Testis (tissue), 2 donors: ENCODE results near the gene EPGN.

Source experiments
- POLR2A ChIP-seq: fragments of 450-650 bp; IDR thresholded peaks from one replicate; pipeline ENCODE4 v1.6.1; 2017; ENCODE audit warnings: antibody characterized with exemption, mild to moderate bottlenecking, moderate library complexity
- TF ChIP-seq, protein P1 (sequence below), 3 experiments: fragments of 450-650 bp in 2 of 3; fragments of 200-600 bp in 1 of 3; sonication (generic) in 1 of 3; IDR thresholded peaks; one replicate each; pipeline ENCODE4 v1.5.1; 2016 to 2019; ENCODE audit warnings: antibody characterized with exemption in 3 of 3, mild to moderate bottlenecking in 2 of 3, moderate library complexity in 1 of 3

DNA sequence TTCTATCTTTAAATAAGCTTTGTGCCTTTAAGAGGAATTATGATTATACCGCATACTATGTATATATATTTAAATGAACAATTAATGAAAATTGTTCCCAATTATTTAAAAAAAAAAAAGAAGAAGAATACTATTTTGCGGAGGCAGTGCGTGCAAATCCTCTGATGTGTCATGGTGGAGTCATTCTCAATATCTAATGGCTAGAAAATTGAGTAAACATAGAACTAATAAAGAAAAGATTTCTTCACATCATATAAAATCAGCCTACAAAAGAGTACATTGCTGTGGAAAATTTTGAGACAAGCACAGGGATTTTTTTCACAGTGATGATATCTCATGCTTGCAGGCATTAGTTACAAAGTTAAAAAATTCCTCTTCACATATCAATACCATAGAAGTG lies 54.1 kb downstream of the EPGN start:
- TF ChIP-seq, protein P1, sequence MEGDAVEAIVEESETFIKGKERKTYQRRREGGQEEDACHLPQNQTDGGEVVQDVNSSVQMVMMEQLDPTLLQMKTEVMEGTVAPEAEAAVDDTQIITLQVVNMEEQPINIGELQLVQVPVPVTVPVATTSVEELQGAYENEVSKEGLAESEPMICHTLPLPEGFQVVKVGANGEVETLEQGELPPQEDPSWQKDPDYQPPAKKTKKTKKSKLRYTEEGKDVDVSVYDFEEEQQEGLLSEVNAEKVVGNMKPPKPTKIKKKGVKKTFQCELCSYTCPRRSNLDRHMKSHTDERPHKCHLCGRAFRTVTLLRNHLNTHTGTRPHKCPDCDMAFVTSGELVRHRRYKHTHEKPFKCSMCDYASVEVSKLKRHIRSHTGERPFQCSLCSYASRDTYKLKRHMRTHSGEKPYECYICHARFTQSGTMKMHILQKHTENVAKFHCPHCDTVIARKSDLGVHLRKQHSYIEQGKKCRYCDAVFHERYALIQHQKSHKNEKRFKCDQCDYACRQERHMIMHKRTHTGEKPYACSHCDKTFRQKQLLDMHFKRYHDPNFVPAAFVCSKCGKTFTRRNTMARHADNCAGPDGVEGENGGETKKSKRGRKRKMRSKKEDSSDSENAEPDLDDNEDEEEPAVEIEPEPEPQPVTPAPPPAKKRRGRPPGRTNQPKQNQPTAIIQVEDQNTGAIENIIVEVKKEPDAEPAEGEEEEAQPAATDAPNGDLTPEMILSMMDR (IDR thresholded peaks at IDR 0.05), result no peak
- no peak for TF ChIP-seq POLR2A
